ENCODE data around the gene PNPLA5.

- TF ChIP-seq CTCF (IDR thresholded peaks at IDR 0.05) (no peak), POLR2A (IDR thresholded peaks at IDR 0.05) (no peak), POLR2AphosphoS5 (IDR thresholded peaks at IDR 0.05) (no peak)
These were observed 33.9 kb upstream of the PNPLA5 start for GRCh38 chr22:43925433-43926348.

Data from sigmoid colon (tissue), 4 donors.